Nephron progenitor cell (in vitro differentiated cells): ENCODE results near the gene HBA1.
"Not testable (repeated sequence)": the region's sequence is repeated elsewhere in the genome, so short reads cannot be mapped to it uniquely, and the experiment has no call there.

Experiments used
- DNase-seq: peaks from one replicate; pipeline ENCODE4 v3.0.0; 2021
- H3K27ac Mint-ChIP-seq: 2 replicates; pipeline ENCODE4 v1.8.0; 2021; ENCODE audit warnings: mild to moderate bottlenecking, moderate library complexity, mixed read lengths
- H3K27me3 Mint-ChIP-seq: 2 replicates; pipeline ENCODE4 v1.8.0; 2021; ENCODE audit warnings: mild to moderate bottlenecking, low read depth, mixed read lengths; ENCODE audit not compliant: poor library complexity
- H3K36me3 Mint-ChIP-seq: 2 replicates; pipeline ENCODE4 v1.8.0; 2021; ENCODE audit warnings: low read depth, mixed read lengths
- H3K4me1 Mint-ChIP-seq: 2 replicates; pipeline ENCODE4 v1.8.0; 2021; ENCODE audit warnings: mixed read lengths
- H3K4me3 Mint-ChIP-seq: 2 replicates; pipeline ENCODE4 v1.8.0; 2021; ENCODE audit warnings: mild to moderate bottlenecking, moderate library complexity, mixed read lengths
- H3K9me3 Mint-ChIP-seq: 2 replicates; pipeline ENCODE4 v1.8.0; 2021; ENCODE audit warnings: mild to moderate bottlenecking, moderate library complexity, mixed read lengths
- TF ChIP-seq, protein P1 (sequence below): fragments of 200-600 bp; sonication (generic); IDR thresholded peaks from 2 replicates; pipeline ENCODE4 v1.5.0; 2021; ENCODE audit warnings: antibody characterized with exemption

Gene HBA1

GRCh38 chr16:200388-200787 lies 23.9 kb downstream of the HBA1 start:
- Mint-ChIP-seq H3K27ac (no peak overlapping the region), H3K4me1 (no peaks in the 10 kb centered on the region), H3K27me3 (no peaks in the 10 kb centered on the region), H3K9me3 (no peaks in the 10 kb centered on the region), H3K4me3 (no peak overlapping the region), H3K36me3 (peaks cover 84% of the 10 kb centered on the region)
- DNase-seq: no peak
- TF ChIP-seq, protein P1, sequence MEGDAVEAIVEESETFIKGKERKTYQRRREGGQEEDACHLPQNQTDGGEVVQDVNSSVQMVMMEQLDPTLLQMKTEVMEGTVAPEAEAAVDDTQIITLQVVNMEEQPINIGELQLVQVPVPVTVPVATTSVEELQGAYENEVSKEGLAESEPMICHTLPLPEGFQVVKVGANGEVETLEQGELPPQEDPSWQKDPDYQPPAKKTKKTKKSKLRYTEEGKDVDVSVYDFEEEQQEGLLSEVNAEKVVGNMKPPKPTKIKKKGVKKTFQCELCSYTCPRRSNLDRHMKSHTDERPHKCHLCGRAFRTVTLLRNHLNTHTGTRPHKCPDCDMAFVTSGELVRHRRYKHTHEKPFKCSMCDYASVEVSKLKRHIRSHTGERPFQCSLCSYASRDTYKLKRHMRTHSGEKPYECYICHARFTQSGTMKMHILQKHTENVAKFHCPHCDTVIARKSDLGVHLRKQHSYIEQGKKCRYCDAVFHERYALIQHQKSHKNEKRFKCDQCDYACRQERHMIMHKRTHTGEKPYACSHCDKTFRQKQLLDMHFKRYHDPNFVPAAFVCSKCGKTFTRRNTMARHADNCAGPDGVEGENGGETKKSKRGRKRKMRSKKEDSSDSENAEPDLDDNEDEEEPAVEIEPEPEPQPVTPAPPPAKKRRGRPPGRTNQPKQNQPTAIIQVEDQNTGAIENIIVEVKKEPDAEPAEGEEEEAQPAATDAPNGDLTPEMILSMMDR: no peak

DNA sequence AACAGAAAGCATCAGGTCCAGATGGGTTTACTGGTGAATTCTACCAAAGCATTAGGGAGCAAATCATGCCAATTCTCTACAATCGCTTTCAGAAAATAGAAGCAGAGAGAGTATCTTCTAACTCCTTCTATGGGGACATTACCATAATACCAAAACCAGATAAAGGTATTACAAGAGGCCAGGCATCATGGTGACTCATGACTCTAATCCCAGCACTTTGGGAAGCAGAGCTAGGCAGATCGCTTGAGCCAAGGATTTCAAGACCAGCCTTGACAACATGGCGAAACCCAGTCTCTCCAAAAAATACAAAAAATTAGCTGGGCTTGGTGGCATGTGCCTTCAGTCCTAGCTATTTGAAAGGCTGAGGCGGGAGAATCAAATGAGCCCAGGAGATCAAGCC lies 26.8 kb downstream of the HBA1 start:
- Mint-ChIP-seq H3K4me3 (no peak overlapping the region), H3K27me3 (no peaks in the 10 kb centered on the region), H3K27ac (no peak overlapping the region), H3K9me3 (no peaks in the 10 kb centered on the region), H3K4me1 (no peaks in the 10 kb centered on the region), H3K36me3 (peaks cover 84% of the 10 kb centered on the region)
- TF ChIP-seq, protein P1: no peak
- DNase-seq: no peak

GRCh38 chr16:204046-204445 lies 27.6 kb downstream of the HBA1 start:
- not testable (repeated sequence) for H3K27ac Mint-ChIP-seq, H3K9me3 Mint-ChIP-seq, H3K4me3 Mint-ChIP-seq, DNase-seq, H3K4me1 Mint-ChIP-seq, H3K27me3 Mint-ChIP-seq
- peaks cover 82% of the 10 kb centered on the region for H3K36me3 Mint-ChIP-seq

DNA sequence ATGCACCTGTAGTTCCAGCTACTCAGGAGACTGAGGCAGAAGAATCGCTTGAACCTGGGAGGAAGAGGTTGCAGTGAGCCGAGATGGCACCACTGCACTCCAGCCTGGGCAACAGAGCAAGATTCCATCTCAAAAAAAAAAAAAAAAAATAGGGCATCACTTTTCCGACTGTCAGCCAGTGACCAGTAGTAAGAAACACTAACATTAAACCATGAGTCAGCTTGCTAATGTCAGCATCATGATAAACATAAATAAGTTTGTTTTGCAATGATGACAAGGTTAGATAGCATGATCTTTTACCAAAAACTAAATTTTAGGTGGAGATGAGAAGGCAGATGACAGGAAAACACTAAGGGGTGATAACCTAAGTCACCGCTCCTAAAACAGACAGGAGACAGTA lies 32.9 kb downstream of the HBA1 start:
- not testable (repeated sequence) for H3K4me3 Mint-ChIP-seq, H3K27me3 Mint-ChIP-seq, H3K9me3 Mint-ChIP-seq, DNase-seq, H3K4me1 Mint-ChIP-seq, H3K27ac Mint-ChIP-seq
- peaks cover 67% of the 10 kb centered on the region for H3K36me3 Mint-ChIP-seq

- Mint-ChIP-seq H3K36me3 (peaks cover 71% of the 10 kb centered on the region), H3K27ac (peak overlapping the region; percentile 76)
- not testable (repeated sequence) for H3K4me1 Mint-ChIP-seq, H3K27me3 Mint-ChIP-seq, H3K9me3 Mint-ChIP-seq, H3K4me3 Mint-ChIP-seq, DNase-seq
These were observed 35.2 kb downstream of the HBA1 start for GRCh38 chr16:211631-212180.

DNA sequence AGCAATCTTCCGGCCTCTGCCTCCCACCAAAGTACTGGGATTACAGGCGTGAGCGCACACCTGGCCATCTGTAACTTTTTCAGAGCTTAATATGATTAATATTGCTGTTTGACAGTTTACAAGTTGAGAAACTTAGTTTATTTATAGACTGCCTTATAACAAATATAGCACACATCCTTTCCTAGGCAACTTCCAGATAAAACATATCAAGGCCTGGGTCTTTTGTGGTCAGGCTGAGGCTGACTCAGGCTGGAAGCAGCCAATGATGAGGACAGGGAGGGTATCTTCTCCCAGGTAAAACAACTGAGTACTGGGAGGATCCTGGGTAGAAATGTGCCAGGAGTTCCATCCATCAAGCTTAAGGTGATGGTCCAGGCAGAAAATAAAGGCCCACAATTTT lies 36.5 kb downstream of the HBA1 start:
- H3K4me3 Mint-ChIP-seq: no peak overlapping the region
- H3K27me3 Mint-ChIP-seq: no peaks in the 10 kb centered on the region
- TF ChIP-seq, protein P1: no peak
- DNase-seq: no peak
- H3K36me3 Mint-ChIP-seq: peaks cover 75% of the 10 kb centered on the region
- H3K9me3 Mint-ChIP-seq: no peaks in the 10 kb centered on the region
- H3K27ac Mint-ChIP-seq: peak overlapping the region; percentile 74
- peaks cover 8% of the 10 kb centered on the region for H3K4me1 Mint-ChIP-seq

DNA sequence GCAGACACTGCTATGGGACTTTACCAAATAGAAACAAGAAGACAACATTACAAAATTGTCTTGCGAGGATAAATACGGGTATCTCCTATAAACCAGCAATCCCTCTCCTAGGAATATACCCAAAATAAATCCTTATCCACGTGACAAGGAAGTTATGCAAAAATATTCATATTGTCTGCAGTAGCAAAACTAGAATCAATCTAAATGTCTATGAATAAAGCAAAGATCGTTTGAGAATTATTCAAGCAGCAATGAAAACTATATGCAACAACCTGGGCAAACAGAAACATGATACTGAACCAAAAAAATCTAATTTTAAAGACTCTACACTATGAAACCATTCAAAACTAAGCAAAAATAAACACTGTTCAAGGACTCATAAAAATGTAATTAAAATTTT lies 43.5 kb downstream of the HBA1 start:
- Mint-ChIP-seq H3K4me3 (no peak overlapping the region), H3K27me3 (no peaks in the 10 kb centered on the region), H3K9me3 (no peaks in the 10 kb centered on the region), H3K27ac (no peak overlapping the region), H3K4me1 (no peaks in the 10 kb centered on the region), H3K36me3 (peaks cover 78% of the 10 kb centered on the region)
- no peak for DNase-seq
- TF ChIP-seq, protein P1: no peak
